NCI-H1694 treated with DMSO at 0.1 percent for 48 hours (cell line): ENCODE results near the gene RAPGEF3.

ENCODE experiments used
- DNase-seq: peaks from one replicate; lab custom pipeline; 2025; lab: John Stamatoyannopoulos, UW

The RAPGEF3 gene

GRCh38 chr12:47755655-47756562 is 2.8 kb downstream of the RAPGEF3 start:
- DNase-seq, result no peak

GRCh38 chr12:47754881-47755280 is 3.8 kb downstream of the RAPGEF3 start:
- DNase-seq, result no peak

- DNase-seq, result no peak
Measured at GRCh38 chr12:47754126-47754525, 4.6 kb downstream of the RAPGEF3 start.

GRCh38 chr12:47753021-47754001 is 5.4 kb downstream of the RAPGEF3 start:
- no peak for DNase-seq

GRCh38 chr12:47752552-47752951 is 6.1 kb downstream of the RAPGEF3 start:
- no peak for DNase-seq

GRCh38 chr12:47752121-47752520 is 6.6 kb downstream of the RAPGEF3 start:
- DNase-seq, result no peak

GRCh38 chr12:47751561-47751960 is 7.1 kb downstream of the RAPGEF3 start:
- DNase-seq, result no peak

- DNase-seq, result no peak
Measured at GRCh38 chr12:47750916-47751470, 7.7 kb downstream of the RAPGEF3 start.

- no peak for DNase-seq
Measured at GRCh38 chr12:47750229-47750798, 8.4 kb downstream of the RAPGEF3 start.

GRCh38 chr12:47748899-47749298 is 9.8 kb downstream of the RAPGEF3 start:
- DNase-seq, result no peak

GRCh38 chr12:47748507-47748828 is 10.2 kb downstream of the RAPGEF3 start:
- DNase-seq, result no peak

- no peak for DNase-seq
Measured at GRCh38 chr12:47747596-47748506, 10.8 kb downstream of the RAPGEF3 start.

GRCh38 chr12:47747126-47747525 is 11.6 kb downstream of the RAPGEF3 start:
- DNase-seq, result no peak

- DNase-seq, result no peak
Measured at GRCh38 chr12:47746523-47746922, 12.2 kb downstream of the RAPGEF3 start.

- no peak for DNase-seq
Measured at GRCh38 chr12:47746073-47746472, 12.6 kb downstream of the RAPGEF3 start.

GRCh38 chr12:47745485-47746041 is 13.1 kb downstream of the RAPGEF3 start:
- no peak for DNase-seq

- DNase-seq, result no peak
Measured at GRCh38 chr12:47744778-47745436, 13.8 kb downstream of the RAPGEF3 start.

GRCh38 chr12:47744005-47744651 is 14.6 kb downstream of the RAPGEF3 start:
- DNase-seq, result no peak

- no peak for DNase-seq
Measured at GRCh38 chr12:47743311-47743860, 15.3 kb downstream of the RAPGEF3 start.
